HG03520 (cell line): ENCODE results near the gene STRN4.

Experiments used
- ATAC-seq: cut with Tn5 transposase; IDR thresholded peaks from one replicate; pipeline ENCODE4 v1.9.1; 2021; ENCODE audit warnings: mild to moderate bottlenecking, moderate library complexity; ENCODE audit not compliant: unreplicated experiment

The STRN4 gene

GRCh38 chr19:46744005-46744691 is 2.1 kb downstream of the STRN4 start:
- no peak for ATAC-seq

DNA sequence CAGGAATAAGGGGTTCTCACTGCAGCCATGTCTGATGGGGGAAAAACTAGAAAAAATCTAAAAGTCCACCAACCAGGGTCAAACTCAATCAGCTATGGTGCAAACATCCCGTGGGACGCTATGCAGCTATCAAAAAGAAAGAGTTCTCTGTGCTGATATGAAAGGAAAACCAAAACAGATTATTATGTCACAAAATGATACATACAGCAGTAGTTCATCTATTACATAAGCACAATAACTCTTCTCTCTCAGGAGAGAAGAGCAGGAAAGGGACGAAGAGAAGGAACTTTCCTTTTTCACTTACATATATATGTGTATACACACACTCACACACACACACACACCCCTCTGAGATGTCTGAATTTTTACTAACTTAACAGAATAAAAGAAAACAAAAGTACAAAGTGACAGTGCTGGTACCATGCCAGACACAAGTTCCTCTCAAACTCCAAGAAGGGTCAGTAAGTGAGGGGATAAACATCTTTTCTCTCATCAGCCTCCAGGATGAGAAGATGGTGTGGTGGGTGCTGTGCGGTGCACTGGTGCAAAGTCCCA is 3.2 kb downstream of the STRN4 start:
- ATAC-seq: no peak

DNA sequence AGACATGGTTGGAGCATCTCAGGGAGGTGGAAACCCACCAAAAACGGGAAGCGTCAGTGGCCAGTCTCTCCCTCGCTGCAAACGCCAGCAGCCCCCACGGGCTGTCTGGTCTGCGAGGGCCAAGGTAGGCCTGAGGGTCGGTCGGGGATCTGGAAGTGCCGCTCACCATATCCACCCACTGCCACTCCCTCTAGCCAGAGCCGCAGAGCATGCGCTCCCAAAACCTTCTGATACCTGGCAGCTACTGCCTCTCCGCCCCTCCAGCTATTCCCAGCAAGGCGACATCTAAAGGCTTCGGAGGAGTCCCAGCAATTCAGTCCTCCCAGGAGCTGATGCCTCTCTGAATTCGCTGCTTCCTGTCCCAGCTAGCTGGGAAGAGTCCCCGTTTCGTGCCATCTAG is 4.8 kb downstream of the STRN4 start:
- no peak for ATAC-seq

- ATAC-seq: no peak
Measured at GRCh38 chr19:46739290-46739771, 6.9 kb downstream of the STRN4 start.

DNA sequence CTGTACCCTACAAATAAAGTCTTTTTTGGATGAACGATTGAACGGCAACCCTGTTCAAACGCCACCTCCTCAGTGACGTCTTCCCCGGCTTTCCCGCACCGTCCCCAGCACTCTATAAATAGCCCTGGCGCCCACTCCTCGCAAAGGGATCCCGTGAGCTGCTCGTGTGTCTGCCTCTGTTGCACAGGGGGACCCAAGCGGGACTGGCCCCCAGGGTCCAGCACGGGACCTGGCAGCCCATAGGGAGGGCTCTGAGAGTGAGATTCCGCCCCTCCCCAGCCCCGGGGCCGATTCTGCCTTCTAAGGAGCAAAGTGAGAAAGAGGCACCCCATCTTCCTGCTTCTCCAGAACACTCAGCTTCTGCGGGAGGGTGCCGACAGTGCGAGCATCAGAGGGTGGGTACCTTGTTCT is 8.5 kb downstream of the STRN4 start:
- no peak for ATAC-seq

DNA sequence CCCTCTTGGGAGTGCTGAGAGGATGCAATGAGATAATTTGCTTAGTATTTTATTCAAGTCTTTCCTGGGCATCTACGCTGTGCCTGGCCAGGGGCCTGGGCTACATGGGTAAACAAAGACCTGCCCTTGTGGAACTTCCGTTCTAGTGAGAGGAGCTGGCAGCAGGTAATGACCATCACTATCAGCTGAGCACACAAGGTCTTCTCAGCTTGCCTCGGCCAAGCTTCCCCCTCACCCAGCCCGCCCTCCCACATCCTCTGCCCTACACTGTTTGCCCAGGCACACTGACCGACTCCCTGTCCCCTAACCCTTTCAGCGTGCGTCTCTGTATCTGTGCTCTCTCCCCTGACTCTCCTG is 9.0 kb downstream of the STRN4 start:
- ATAC-seq: no peak

DNA sequence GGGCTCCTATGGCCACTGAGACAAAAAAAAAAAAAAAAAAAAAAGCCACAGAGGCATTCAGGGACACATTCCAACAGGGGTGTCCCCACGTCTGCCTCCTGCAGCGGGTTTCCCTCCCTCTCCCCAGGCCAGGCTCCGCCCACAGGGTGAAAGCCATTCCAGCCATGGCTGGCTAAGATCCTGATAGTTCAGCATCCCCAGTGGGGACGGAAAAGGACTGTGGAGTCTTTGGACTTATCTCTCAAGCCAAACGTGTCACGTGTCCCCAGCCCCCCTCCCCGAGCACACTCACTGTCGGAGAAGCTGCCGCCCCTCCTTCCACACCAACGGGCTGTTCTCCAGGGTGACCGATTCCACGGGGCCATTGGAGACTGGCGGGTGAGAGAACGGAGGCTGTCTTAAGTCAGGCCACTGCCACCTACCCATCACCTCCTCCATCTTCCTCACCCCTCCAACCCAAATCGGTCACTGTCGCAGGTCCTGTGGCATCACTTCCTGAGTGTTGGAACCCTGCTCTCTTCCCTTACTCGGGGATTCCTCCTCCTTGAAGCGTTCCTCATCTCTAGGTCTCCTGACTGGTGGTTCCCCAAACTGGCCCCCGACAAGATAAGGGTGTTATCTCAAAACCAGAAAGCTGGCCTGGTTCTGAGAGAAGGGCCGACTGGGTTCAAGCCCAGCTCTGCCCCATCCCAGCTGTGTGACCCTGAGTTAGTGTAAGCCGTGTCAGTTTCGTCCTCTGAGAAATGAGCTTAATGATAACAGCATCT is 9.5 kb downstream of the STRN4 start:
- no peak for ATAC-seq

DNA sequence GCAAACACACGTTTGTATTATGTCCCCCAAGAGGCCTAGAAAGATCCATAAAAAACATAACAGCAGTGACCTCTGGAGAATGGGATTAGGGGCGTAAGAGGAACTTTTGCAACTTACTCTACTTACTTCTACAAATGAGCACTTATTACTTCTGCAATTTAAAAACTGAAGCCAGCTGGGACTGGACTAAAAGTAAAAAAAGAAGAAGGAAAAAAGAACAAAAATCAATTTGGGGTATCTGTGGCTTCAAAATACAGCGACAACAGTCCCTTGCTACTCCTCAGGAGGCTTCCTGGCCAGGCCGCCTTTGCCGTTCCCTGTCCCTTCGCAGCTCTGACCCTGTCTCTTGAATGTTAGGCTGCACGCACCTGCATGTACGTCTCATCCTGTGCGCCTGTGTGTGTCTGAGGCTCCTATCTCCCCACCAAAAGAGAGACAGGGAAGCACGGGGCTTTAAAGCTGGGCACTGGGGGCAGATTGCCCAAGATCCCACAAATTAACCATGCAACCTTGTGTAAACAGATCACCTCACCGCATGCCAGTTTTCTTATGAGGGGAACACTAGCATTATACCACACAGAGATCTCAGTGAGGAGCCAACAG is 12.5 kb downstream of the STRN4 start:
- no peak for ATAC-seq

DNA sequence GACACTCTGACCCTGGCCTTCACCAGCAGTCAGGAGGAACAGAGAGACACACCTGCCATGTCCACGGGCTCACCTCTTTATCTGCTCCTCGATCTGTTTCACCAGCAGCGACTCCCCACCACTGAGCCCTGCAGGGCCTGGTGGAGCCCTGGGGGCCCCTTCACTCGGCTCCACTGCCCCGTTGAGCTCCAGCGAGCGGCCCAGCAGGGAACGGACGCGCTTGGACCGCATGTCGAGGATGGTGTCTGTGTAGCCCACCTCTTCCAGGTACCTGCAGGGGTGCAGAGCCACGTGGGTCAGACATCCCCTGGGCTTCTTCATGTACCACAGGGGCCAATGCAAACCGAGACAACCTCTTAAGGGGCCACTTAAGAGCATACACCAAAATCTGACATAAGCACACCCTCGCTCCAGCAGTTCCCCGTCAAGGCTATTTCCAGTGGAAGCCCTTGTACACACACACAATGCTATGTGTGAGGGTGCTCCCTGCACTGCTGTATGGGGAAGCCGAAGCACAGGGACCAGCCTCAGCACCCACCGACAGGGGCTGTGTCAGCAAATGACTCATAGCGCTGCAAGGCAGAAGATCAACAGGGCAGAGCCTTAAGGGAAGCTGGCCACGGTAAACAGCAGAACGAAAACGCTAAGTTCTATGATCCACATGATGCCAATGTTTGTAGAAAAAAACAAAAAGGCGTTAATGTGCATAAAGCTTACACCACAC is 13.1 kb downstream of the STRN4 start:
- ATAC-seq: no peak

- ATAC-seq: no peak
Measured at GRCh38 chr19:46732172-46732938, 13.9 kb downstream of the STRN4 start.

GRCh38 chr19:46731584-46731983 is 14.7 kb downstream of the STRN4 start:
- ATAC-seq: no peak

DNA sequence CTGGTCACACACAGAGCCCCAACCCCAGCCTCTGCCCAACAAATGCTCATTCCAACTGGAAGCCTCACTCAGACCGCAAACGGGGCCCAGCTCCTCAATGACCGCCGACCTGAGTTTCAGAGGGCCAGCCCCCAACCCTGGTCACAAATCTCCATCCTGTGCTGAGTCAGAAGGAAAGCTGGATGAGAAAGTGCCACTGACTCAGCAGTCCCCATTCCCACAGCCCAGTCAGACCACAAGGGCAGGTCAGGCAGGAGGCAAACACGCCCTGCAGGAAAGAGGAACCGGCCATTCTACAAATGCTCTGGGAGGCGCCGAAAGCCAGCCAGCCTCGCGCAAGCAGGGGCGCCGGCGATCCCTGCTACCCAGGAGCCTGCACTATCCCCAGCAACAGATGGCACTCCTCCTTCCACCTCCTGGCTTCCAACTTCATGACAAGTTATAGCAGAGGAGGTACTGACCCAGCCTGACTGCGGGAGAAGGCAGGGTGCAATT is 15.2 kb downstream of the STRN4 start:
- ATAC-seq: no peak

GRCh38 chr19:46730595-46730994 is 15.7 kb downstream of the STRN4 start:
- ATAC-seq: no peak

DNA sequence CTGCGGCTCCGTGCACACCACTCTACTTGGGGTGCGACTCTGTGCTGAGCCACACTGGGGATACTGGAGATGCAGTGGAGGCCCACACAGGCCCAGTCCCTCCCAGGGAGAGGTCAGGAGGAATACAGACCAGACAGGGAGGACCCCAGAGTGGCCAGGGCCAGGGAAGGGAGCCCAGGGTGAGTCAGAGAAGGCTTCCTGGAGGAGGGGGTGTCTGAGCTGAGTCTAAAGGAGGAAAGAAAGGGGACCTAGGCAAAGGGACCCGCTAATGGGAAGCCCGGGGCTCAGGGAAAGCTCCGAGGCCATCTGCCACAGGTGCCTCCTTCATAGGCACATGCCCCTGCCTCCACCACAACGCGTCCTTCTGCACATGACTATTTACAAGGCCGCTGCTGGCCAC is 16.1 kb downstream of the STRN4 start:
- no peak for ATAC-seq

- ATAC-seq: no peak
Measured at GRCh38 chr19:46729696-46730095, 16.6 kb downstream of the STRN4 start.

- ATAC-seq: no peak
Measured at GRCh38 chr19:46728693-46729339, 17.4 kb downstream of the STRN4 start.

GRCh38 chr19:46728208-46728607 is 18.0 kb downstream of the STRN4 start:
- ATAC-seq: no peak

GRCh38 chr19:46727757-46728156 is 18.5 kb downstream of the STRN4 start:
- ATAC-seq: no peak

GRCh38 chr19:46726971-46727501 is 19.2 kb downstream of the STRN4 start:
- no peak for ATAC-seq
